Measurements from ENCODE around the gene MYRFL.

DNA sequence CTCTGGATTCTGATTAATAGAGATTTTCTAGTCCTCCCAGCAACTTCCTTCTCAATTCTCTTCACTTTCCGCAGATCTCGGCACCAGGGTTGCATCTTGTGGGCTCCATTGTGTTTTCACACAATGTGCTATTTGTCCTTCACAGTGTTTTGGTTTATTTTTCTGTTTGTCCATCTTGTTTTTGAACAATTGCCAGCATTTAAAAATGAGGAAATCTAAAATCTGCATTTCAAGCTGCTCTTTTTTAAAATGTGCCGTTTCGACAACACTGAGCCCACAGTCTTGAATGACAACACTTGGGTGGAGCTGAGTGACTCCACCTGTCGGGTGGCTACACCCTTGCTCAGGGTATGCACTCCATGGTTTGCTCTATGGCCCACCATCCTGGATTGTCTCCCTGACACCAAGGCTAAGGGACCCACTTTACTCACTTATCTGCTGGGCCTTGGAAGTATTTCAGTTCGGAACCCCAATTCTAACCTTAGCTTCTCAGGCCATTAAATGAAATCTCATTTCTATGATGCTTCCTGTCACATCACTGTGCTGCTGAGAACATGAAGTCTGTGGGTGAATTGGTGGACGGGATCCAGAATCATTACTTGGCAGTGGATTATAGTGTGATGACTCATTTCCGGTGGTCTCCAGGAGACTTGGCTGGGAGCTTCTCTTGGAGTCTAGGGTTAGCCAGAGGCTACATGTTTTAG, 3.4 kb upstream of the MYRFL start:
- TF ChIP-seq CTCF (conservative IDR thresholded peaks at IDR 0.05; ENCODE audit: low read length) (no peak), EZH2phosphoT487 (IDR thresholded peaks at IDR 0.05; ENCODE audit: borderline replicate concordance) (no peak)
